HUES48 (cell line): ENCODE measurements around the gene PRIM2.
A peak's percentile ranks its signal among the peaks of the same experiment; 100 is the strongest.
"Not testable (repeated sequence)": the region's sequence is repeated elsewhere in the genome, so short reads cannot be mapped to it uniquely, and the experiment has no call there.

ENCODE experiments used
- H3K27ac ChIP-seq: one replicate; pipeline ENCODE4 v1.7.0; 2013; ENCODE audit warnings: low read depth, low read length, inconsistent platforms
- H3K27me3 ChIP-seq: 2 replicates; pipeline ENCODE4 v1.6.1; 2013; ENCODE audit warnings: mild to moderate bottlenecking, low read length; ENCODE audit not compliant: control insufficient read depth, insufficient read depth
- H3K36me3 ChIP-seq: 2 replicates; pipeline ENCODE4 v1.6.1; 2013; ENCODE audit warnings: low read length; ENCODE audit not compliant: control insufficient read depth, insufficient read depth
- H3K4me1 ChIP-seq: 2 replicates; pipeline ENCODE4 v1.6.1; 2013; ENCODE audit warnings: mild to moderate bottlenecking, low read length; ENCODE audit not compliant: control insufficient read depth, insufficient read depth
- H3K4me3 ChIP-seq: 2 replicates; pipeline ENCODE4 v1.5.1; 2013; ENCODE audit warnings: mild to moderate bottlenecking, low read depth, low read length
- H3K9ac ChIP-seq: 2 replicates; pipeline ENCODE4 v1.6.1; 2013; ENCODE audit warnings: mild to moderate bottlenecking, low read depth, low read length, moderate library complexity
- H3K9me3 ChIP-seq: 2 replicates; pipeline ENCODE4 v1.6.1; 2013; ENCODE audit warnings: low read length; ENCODE audit not compliant: control insufficient read depth, insufficient read depth

PRIM2 gene, protein sequence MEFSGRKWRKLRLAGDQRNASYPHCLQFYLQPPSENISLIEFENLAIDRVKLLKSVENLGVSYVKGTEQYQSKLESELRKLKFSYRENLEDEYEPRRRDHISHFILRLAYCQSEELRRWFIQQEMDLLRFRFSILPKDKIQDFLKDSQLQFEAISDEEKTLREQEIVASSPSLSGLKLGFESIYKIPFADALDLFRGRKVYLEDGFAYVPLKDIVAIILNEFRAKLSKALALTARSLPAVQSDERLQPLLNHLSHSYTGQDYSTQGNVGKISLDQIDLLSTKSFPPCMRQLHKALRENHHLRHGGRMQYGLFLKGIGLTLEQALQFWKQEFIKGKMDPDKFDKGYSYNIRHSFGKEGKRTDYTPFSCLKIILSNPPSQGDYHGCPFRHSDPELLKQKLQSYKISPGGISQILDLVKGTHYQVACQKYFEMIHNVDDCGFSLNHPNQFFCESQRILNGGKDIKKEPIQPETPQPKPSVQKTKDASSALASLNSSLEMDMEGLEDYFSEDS

DNA sequence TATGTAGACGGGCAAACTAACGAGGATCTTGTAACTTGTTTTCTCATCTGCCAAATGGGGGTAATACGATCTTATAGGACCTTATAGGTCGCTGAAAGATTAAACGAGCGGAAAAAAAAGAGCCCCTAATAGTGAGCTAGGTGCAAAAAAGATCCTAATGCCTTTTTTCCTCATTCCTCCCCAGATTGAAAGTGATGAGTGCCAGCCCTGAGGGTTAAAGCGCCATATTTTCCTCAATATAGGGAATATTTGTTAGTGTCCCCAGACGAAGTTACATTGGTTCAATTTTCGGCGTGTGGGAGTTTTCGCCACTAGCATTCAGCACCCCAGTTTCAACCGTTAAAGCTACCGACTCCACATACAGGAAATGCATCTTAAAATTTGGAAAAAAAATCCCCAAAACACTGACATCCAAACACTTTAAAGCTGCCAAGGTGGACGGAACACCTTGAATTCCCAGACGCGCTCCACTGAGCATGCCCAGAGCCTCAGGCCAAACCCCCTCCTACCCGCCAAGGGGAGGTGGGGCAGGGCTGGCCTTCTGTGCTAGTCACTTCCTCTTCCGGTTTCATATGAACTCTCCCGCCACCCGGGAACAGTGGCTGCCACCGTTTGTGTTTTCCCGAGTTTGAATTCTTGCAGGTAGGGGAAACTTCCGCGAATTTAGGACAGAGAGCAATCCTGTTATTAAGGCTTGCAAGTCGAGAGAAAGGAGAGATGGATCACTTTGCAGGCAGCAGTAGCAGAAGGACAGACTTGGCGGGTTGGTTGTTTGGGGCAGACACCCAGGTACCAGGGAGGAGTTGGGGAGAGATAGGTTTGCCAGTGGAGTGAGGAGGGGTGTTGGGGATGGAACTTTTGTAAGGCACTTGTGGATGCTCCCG is at the start of gene PRIM2:
TSS of gene PRIM2 (plus strand) at position 571 of the 884 bp plus-strand sequence. CDS start 816 bp downstream, outside the sequence.
- no peaks in the 10 kb centered on the region for H3K27me3 ChIP-seq
- H3K4me3 ChIP-seq = peak within 1 kb of the TSS; percentile 92
- no peaks in the 10 kb centered on the region for H3K9me3 ChIP-seq
- H3K9ac ChIP-seq = peak within 1 kb of the TSS; percentile 79
- 0 out of 2 replicates have a peak, but pooled peaks cover 4% of the 10 kb centered on the region for H3K4me1 ChIP-seq
- H3K27ac ChIP-seq = peak within 1 kb of the TSS; percentile 73
- H3K36me3 ChIP-seq = peaks cover 36% of the 10 kb centered on the region

DNA sequence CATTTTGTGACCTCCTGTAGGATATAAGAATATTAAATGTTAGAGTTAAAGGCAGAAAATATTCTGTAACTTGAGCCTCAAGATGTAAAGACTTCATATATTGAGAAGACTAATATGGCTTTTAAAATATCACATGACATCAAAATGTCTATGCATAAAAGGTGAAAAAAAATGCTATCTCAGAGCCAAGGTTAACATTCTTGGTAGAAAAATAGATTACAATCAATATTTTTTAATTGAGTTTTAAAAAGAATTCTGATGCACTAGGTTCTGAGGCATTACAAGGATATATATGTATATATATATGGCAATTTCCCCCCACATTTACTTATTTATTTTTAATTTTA is 49.2 kb upstream of the PRIM2 start:
- no peak overlapping the region for H3K27ac ChIP-seq
- no peak overlapping the region for H3K9ac ChIP-seq
- no peaks in the 10 kb centered on the region for H3K9me3 ChIP-seq
- H3K27me3 ChIP-seq = no peaks in the 10 kb centered on the region
- no peak overlapping the region for H3K4me3 ChIP-seq
- no peaks in the 10 kb centered on the region for H3K4me1 ChIP-seq
- H3K36me3 ChIP-seq = no peaks in the 10 kb centered on the region

GRCh38 chr6:57274113-57274824 is 43.2 kb upstream of the PRIM2 start:
- H3K27ac ChIP-seq, H3K4me1 ChIP-seq, H3K36me3 ChIP-seq, H3K4me3 ChIP-seq, H3K9ac ChIP-seq, H3K27me3 ChIP-seq: not testable (repeated sequence)
- peaks cover 18% of the 10 kb centered on the region for H3K9me3 ChIP-seq

GRCh38 chr6:57275384-57275783 is 42.0 kb upstream of the PRIM2 start:
- H3K4me3 ChIP-seq = no peak overlapping the region
- H3K27ac ChIP-seq = no peak overlapping the region

GRCh38 chr6:57276946-57277345 is 40.5 kb upstream of the PRIM2 start:
- no peaks in the 10 kb centered on the region for H3K27me3 ChIP-seq
- no peak overlapping the region for H3K27ac ChIP-seq
- no peaks in the 10 kb centered on the region for H3K4me1 ChIP-seq
- H3K4me3 ChIP-seq = no peak overlapping the region
- H3K9me3 ChIP-seq = peaks cover 18% of the 10 kb centered on the region
- no peak overlapping the region for H3K9ac ChIP-seq
- no peaks in the 10 kb centered on the region for H3K36me3 ChIP-seq

More at GRCh38 chr6:57275384-57275783, 42.0 kb upstream of the PRIM2 start:
- no peaks in the 10 kb centered on the region for H3K36me3 ChIP-seq
- peaks cover 18% of the 10 kb centered on the region for H3K9me3 ChIP-seq
- H3K27me3 ChIP-seq = no peaks in the 10 kb centered on the region
- H3K4me1 ChIP-seq = no peaks in the 10 kb centered on the region
- no peak overlapping the region for H3K9ac ChIP-seq

DNA sequence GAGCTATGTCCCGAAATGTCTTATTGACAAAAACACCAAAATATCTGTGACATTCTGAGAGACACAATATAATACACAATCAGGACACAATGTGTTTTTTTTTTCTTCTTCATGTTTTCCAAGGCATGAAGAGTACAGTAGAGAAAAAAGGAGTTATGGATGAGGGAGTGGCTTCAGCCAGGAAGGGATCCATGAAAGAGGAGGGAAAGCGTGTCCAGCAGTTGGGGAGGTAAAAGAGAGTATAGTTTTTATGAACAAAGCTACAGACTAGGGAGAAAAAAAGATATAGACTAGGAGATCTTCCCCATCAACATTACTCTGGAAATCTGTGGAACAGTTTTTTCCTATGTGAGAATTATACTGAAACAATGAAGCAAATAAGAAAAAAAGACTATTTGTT is 38.9 kb upstream of the PRIM2 start:
- H3K27ac ChIP-seq = no peak overlapping the region
- no peak overlapping the region for H3K9ac ChIP-seq
- no peak overlapping the region for H3K4me3 ChIP-seq
- no peaks in the 10 kb centered on the region for H3K27me3 ChIP-seq
- H3K36me3 ChIP-seq = no peaks in the 10 kb centered on the region
- H3K4me1 ChIP-seq = no peaks in the 10 kb centered on the region
- H3K9me3 ChIP-seq = peaks cover 16% of the 10 kb centered on the region

DNA sequence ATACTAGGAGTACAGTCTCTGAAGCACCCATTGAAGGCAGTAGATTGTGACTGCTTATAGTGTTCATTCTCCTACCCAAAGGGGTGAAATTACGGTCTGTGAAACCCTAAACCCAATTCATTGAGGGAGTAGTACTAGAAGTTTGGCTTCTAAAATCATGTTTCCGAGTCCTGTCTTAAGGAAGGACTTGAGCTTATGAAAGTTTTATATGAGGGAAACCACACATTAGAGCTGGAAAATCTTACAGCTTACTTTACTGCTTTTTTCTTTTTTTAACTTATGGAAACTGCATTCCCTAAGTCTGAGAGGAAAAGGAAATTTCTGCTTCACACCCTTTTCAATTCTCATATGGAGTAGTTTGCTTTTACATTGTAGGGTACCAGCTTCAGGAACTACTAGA is 38.4 kb upstream of the PRIM2 start:
- Histone ChIP-seq H3K4me3 (no peak overlapping the region), H3K27me3 (no peaks in the 10 kb centered on the region), H3K9me3 (peaks cover 14% of the 10 kb centered on the region), H3K36me3 (no peaks in the 10 kb centered on the region), H3K4me1 (no peaks in the 10 kb centered on the region), H3K9ac (no peak overlapping the region), H3K27ac (no peak overlapping the region)

- no peak overlapping the region for H3K27ac ChIP-seq
- H3K9ac ChIP-seq = no peak overlapping the region
- H3K9me3 ChIP-seq = no peaks in the 10 kb centered on the region
- H3K4me3 ChIP-seq = no peak overlapping the region
- no peaks in the 10 kb centered on the region for H3K36me3 ChIP-seq
- H3K4me1 ChIP-seq = 0 out of 2 replicates have a peak, but pooled peaks cover 4% of the 10 kb centered on the region
- no peaks in the 10 kb centered on the region for H3K27me3 ChIP-seq
Measured at GRCh38 chr6:57283106-57283505, 34.3 kb upstream of the PRIM2 start.

DNA sequence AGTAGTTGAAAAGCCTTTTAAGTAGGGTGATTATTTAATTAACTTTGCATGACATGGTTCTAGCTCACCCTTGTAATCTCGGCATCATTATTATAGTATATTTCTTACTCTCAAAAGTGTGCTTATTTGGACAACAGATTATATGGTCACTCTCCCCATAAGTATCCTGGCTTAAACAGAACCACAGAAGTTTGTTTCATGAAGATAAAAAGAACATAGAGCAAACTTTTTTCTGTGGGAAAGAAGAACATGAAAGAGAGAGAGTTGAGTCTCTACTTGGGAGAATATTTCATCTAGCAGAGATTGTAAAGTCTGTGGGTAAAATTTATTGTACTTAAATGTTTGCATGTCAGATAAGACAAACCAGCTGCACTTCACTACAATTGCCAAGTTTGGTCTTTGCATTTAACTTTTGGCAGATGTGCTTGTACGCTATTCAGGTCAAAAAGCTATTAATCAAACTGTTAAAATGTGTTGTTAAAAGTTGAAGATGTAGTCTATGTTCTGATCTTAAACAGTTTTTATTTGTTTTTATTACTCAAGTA is 33.4 kb upstream of the PRIM2 start:
- H3K27me3 ChIP-seq = no peaks in the 10 kb centered on the region
- no peak overlapping the region for H3K27ac ChIP-seq
- 0 out of 2 replicates have a peak, but pooled peaks cover 4% of the 10 kb centered on the region for H3K4me1 ChIP-seq
- no peak overlapping the region for H3K4me3 ChIP-seq
- no peaks in the 10 kb centered on the region for H3K36me3 ChIP-seq
- H3K9me3 ChIP-seq = no peaks in the 10 kb centered on the region
- H3K9ac ChIP-seq = no peak overlapping the region

- H3K9ac ChIP-seq = not testable (repeated sequence)
Measured at GRCh38 chr6:57288136-57288535, 29.3 kb upstream of the PRIM2 start.

More at GRCh38 chr6:57288136-57288535, 29.3 kb upstream of the PRIM2 start:
- H3K27ac ChIP-seq, H3K4me1 ChIP-seq, H3K36me3 ChIP-seq, H3K4me3 ChIP-seq, H3K27me3 ChIP-seq, H3K9me3 ChIP-seq: not testable (repeated sequence)
